ENCODE measurements around the gene TAGAP.

The TAGAP gene

DNA sequence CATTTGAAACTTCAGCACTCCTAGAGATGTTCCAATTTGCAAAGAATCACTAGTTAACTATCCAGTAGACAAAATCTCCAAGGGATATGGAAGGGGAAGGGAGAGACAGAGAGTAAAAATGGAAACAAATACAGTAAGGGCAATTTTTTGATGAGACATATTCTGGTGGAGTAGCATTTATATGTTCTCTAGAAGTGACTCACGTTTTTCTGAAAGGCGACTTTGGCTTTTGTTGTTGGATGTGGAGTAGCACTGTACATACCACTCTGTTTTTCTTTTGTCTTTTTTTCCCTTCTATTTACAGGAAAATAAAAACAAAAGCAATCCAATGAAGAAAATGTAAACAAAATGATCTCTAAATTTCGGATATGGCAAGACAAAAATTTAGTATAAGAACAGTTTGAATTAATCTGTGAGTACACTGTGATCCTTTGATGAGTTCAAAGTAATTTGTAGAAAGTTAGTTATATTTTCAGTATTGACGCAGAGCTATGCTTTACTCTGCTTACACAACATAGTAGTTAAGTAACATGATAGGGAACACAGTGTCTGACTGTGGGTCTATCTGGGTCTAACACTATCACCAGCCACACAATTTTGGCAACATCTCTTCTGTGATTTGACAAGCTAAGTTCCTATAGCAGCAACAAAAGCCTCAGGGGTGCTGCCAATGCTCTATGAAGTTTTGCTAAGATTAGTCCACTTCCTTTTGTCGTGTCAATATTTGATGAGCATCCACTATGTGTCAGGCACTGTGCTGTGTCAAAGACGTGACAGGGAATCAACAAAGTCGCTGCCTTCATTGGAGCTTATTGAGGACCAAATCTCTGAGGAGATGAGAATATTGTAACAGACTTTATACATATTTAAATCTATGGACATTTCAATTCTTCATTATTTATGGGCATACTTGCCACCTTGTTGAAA is 27.3 kb upstream of the TAGAP start:
- DNase-seq (ENCODE audit: low read depth): no peak

DNA sequence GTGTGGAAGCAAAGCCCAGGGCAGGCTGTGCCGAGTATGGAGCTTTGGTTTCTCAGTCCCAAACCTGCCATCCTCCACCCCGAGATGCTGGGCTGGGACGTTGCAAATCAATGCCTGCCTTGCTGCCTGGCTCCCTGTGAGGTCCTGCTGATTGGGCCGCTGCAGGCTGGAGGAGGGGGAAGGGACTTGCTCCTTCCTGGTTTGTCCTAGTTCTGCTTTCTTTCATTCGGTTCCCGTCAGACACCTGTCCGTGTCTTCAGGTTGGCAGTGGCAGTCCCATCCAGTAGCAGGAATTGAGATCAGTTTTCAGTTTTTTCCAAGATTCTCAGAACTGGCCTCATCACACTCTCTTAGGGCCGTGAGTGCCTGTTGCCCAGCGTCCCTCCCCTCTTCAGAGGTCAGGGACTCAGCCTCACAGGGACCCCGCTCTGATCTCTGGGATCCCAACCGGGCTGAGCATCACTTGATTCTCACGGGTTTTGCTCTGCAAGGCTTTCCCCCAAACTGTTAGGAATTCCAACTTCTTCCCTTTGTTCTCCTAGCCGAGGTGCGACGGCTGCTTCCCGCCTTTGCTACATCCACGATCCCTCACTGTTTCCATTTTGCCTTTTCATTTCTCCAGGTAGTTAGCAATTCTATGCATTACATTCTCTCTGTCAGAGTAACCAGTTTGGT is 24.2 kb upstream of the TAGAP start:
- no peak for DNase-seq (ENCODE audit: low read depth)

DNA sequence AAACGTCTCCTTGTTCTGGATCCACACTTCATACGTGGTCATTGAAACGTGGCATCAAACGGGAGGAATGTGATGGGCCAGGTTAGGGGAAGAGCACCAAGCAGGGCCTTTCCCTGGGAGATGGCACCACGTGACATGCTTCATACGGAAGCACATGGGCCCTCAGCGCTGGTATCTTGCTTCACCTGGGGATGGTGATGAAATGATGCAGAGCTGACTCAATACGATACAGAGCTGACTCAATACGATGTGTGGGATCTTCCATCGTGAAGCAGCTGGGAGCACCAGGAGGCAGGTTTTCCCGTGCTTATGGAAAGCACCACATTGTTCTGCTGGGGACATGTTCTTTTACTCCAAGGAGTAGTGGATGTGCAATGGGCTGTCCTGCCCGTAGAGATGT is 22.5 kb upstream of the TAGAP start:
- DNase-seq (ENCODE audit: low read depth): no peak

DNA sequence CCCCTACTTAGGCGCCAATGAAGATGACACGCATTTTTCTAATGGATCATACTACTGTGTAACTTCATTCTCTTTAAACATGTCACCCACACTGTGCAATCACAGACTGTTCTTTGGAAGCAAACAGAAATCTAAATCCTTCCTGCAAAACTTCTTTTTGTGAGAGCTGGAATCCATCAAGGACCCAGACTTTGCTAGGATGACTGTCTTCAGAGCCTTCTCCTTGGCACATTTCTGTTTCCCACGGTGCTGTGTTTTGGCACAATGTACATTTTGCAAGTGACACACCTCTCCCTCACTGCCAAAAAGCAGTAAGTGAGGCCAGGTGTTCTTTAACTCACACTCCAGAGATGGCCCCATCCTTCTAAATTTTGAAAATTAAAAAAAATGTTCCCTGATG is 21.7 kb upstream of the TAGAP start:
- DNase-seq (ENCODE audit: low read depth): no peak

DNA sequence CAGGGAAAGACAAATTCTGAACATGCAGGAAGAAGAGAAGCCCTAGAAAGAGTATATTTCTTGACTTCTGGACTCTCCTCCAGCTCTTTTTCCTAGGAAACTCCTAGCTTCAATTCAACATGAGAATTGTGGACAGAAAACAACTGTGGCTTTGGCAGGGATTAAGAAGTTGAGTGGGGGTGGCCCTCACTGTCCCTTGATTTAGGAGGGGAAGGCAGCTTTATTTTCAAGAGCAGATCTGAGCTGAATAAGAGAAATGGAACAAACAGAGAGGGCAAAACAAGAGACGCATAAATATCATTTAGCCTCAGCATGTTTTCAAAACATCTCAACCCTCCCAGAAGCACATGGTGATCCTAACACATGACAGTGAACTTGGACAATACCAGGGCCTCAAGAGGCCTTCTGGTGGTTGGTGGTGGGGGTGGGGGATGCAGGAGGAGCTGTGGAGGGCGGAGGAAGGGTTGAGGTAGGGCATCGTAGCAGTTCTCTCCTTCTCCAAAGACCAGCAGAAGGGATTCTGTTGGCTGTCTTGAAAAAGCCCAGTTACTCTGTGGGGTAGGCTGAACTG is 21.1 kb upstream of the TAGAP start:
- DNase-seq (ENCODE audit: low read depth): no peak

DNA sequence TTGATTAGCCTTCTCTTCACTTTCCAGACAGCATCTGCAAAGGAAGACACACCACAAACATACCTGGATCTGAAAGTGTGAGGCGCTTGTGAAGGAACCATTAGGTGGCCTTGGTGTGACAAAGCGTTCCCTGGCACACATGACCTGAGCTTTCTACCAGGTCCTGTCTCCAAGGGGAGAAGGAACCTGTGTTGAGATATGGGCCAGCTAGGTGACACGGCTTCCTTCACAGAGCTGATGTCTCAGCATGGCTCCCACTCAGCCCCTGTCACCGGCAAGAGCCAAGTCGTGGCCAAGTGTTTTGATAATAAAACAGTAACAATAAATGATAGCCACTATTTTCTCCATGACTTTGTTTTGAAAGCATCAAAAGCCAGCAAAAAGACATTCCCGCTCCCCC is 20.3 kb upstream of the TAGAP start:
- DNase-seq (ENCODE audit: low read depth): no peak

DNA sequence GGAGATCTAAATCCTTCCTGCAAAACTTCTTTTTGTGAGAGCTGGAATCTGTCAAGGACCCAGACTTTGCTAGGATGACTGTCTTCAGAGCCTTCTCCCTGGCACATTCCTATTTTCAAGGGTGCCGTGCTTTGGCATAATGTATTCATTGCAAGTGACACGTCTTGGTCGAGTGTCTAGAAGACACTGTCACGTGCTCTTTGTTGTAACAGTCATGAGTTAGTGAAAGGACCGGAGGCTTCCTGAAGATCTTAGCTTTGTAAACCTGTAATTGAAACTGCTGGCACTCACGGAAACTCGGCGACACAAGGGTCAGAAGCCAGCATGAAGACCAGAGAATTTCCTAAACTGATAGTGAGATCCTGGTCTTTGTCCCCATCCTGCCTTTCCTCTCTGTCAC is 19.7 kb upstream of the TAGAP start:
- DNase-seq (ENCODE audit: low read depth): no peak

DNA sequence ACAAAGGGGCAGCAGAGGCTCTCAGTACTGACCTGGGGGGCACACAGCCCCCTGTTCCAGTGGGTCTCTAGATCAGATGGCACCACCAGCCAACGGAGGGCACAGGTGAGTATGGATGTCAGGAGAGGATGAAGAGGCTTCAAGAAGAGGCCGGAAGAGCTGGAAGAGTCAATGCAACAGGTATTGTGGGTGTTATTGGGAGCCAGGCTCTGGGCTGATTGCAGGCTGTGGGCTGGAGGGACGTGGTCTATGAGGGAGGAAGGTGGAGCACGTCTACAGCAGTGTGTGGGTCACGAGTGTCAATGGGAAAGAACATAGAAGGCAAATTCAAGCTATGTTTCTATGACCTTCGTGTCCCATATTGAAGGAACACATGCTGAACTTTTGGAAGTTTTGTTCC is 18.8 kb upstream of the TAGAP start:
- DNase-seq (ENCODE audit: low read depth): no peak

DNA sequence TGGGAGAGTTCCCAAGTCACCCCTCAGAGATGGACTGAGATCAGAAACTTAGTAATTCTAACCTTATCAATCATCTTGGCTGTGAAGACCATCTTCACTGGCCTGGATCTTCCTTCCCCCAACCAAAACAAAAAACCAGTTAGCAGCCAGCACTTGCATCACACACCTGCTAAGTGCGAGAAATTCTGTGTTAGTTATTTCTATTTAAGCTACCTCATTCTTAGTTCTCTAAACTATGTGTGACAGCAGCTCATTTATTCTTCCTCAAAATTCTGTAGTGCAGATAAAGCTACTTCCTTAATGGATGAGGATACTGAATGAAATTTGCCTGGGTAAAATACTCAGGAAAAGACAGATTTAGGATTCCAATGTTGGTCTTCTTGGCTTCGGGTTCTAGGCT is 18.2 kb upstream of the TAGAP start:
- DNase-seq (ENCODE audit: low read depth): no peak

DNA sequence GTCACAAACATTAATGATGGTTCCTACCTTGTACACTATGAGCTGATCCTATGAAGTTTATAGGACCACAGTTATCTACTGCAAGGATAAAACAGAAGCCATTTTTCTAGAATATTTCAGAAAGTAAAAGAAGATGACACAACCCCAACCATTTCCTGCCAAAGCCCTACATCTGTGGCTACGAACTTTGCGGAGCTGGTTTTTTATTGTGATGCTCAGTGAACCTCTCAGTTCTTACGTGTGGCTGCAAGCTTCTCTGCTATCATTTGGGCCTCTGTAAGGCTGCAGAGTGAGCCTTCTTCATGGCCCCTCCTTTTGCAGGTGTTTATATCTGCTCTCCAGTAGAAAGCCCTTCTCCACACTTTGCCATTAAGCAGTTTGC is 17.8 kb upstream of the TAGAP start:
- DNase-seq (ENCODE audit: low read depth): no peak

DNA sequence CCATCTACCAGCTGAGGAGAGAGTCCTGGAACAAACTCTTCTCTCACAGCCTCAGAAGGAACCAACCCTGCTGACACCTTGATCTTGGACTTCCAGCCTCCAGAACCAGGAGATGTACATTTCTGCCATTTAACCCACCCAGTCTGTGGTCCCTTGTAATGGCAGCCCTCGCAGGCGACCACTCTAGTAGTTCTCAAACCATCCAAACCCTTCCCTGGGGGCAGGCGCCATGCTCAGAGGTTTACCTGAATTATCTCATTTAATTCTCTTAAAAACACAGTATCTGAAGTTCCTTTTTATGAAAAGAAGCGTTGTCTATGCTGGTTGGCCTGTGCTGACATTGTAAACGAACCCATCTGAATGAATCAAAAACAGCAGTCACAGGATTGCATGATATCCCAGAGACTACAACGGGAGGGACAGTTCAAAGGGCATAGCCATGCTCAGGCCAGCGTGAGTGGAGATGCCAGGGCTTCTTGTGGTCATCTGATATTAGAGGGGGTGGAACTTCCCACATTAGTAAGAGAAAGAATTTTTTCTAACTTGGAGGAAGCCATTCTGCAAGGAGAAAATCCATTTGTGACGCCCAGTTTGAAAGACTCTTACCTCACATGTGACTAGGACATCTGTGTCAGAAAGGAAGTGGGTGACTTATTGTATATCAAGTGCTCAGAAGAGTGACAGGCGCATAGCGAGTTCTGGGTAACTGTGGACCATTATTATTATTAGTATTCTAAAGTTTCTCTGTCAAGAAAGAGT is 17.2 kb upstream of the TAGAP start:
- no peak for DNase-seq (ENCODE audit: low read depth)

DNA sequence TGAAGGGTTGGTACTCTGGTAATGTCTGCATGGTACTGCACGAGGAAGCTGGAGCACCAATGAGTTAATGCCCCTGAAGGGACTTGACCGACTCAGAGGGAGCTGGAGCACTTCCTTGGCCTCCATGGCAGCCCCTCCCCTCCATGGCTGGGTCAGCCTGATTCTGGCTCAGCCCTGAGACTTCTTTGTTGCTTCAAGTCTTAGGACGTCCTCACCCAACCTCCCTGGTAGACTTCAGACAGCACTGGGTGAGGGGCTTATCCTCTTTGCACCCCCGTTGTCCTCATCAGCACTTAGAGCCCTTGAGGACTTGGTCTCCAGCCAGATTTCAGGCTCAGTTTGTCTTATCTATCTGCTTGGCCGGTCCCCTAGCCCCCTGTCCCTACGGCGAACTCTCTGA is 16.4 kb upstream of the TAGAP start:
- DNase-seq (ENCODE audit: low read depth): no peak

DNA sequence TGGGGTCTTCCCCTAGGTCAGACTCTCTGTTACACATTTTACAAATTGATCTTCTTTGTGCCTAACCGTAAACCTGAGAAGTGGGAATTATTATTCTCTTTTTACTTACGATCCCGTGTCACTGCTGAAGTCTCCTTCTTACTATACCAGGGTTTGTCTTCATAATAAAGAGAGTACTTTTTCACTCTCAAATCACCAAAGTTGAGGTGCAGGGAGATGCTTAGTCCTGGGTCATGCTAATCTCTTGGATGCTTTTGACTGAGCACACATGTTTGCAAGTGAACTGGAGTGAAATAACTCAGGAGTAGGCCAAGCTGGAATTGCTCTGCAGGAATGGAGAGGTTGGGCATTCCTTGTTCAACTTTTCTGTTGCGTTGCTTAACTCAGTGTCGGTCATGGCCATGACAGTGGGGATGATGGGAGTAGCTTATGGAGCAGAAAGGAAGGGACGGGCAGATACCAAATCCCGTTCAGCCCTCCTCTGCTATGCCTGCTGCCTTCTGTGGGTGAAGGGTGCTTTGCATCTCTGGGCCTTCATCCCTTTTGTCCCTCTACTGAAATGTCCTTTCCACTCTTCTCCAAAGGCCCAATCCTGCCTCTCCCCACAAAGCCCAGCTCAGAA is 15.2 kb upstream of the TAGAP start:
- no peak for DNase-seq (ENCODE audit: low read depth)

DNA sequence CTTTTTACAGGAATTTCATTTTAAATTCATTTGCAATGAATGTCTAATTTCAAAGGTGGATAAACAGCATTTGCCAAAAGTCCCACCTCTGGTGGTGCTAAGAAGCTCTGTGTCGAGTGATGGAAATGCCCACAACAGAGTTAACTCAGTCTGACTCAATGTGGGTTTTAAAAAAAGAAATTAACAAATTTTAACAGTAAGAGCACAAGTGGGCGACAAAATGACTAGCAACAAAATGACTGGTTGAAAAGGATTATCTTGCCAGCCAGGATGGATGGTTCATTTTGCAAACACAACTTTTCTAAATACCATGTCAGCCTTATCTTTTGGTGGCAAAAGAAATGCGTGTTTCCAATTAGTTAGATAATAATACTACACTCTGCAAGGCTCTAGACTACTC is 14.3 kb upstream of the TAGAP start:
- no peak for DNase-seq (ENCODE audit: low read depth)

DNA sequence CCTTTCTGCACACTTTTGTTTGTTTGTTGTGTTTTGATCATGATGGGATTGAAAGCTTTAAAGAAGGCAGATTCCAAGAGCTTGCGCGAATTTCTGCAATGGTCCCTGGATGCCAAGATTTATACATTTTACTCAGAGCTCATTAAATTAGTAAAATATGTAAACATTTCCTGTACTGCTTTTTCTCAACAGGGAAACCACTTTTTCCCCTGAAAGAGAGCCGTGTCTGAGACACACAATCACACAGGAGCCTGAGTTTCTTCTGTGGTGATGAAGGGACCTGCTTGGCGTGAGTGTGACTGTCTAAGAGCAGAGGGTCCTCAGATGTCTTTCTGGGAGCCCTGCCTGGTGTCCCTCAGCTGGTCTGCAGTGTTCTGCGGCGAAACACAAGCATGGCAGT is 12.1 kb upstream of the TAGAP start:
- DNase-seq (ENCODE audit: low read depth): no peak

DNA sequence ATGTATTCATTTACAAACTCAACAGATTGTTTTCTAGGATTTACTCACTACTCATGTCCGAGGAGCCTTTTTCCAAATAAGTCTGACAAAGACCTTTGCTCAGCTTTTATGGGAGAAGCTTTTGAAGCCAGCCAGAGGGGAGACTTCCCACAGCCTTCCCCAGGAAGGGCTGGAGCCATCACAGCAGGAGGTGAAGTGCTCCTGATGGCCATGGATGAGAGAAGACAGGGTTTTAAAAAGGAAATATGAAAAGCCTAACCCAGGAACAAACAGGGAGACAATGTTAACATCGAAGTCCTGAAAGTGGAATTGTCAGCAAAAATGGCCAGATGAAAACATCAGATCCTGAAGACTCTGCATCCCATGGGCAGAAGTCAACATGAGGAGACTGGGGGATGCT is 11.6 kb upstream of the TAGAP start:
- no peak for DNase-seq (ENCODE audit: low read depth)

DNA sequence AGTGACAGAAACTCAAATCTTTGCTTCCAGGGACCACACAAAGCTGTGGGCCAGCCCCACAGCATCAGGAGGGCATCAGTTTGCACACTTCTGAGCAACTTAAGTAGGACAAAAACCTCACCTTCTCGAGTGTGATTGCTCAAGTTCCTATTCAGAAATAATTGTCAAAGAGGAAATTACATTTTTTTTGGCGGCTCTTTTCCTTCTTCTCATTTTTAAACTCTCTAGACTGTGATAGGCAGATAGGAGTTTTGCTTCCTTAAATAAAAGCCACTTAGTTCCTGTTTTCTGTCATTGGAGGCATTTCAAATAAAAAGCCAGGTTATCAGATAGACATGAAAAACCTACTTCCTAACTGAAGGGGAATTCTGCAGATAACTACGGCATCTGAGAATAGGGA is 11.2 kb upstream of the TAGAP start:
- no peak for DNase-seq (ENCODE audit: low read depth)

DNA sequence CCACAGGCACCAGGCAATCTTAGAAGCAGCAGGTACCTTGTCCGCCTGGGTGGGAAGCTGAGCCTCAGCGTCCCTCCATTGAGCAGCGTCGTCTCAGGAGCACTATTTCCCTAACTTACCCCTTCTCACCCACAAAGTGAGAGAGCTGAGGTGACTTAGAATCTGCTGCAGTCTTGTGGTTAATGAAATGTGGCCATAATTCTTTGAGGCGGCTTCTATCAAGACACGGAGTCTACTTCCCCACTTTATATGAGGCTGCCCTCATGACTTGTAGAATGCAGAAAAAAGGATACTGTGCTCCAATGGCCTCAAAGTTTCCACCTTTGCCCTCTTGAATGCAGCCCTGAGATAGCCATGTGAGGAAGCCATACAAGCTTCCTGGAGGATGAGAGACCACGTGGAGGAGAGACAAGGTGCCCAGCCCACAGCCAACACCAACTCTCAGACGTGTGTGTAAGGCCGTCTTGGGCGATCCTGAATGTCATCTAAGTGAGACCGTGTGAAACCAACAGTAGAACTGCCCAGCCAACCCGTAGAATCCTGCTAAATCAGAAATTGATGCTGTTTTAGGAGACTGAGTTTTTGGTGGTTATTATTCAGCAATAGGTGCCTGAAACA is 9.1 kb upstream of the TAGAP start:
- DNase-seq (ENCODE audit: low read depth): no peak

DNA sequence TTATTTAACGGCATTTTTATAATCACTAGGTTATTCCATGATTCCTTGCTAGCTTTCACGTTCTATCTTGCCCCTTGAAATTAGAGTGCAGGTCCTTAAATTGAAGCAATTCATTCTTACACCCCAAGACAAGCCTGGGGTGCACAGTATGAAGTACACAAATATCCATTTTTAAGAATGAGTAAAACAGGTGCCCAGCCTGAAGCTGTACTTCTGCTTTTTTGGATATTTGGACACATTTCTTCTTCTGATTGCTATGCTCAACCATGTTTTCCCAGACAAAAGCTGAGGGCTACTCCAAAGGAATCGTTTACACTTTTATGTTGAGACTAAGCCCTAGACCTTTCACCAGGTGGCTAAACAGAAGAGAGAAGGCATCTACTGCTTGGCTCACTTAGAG is 7.9 kb upstream of the TAGAP start:
- no peak for DNase-seq (ENCODE audit: low read depth)

DNA sequence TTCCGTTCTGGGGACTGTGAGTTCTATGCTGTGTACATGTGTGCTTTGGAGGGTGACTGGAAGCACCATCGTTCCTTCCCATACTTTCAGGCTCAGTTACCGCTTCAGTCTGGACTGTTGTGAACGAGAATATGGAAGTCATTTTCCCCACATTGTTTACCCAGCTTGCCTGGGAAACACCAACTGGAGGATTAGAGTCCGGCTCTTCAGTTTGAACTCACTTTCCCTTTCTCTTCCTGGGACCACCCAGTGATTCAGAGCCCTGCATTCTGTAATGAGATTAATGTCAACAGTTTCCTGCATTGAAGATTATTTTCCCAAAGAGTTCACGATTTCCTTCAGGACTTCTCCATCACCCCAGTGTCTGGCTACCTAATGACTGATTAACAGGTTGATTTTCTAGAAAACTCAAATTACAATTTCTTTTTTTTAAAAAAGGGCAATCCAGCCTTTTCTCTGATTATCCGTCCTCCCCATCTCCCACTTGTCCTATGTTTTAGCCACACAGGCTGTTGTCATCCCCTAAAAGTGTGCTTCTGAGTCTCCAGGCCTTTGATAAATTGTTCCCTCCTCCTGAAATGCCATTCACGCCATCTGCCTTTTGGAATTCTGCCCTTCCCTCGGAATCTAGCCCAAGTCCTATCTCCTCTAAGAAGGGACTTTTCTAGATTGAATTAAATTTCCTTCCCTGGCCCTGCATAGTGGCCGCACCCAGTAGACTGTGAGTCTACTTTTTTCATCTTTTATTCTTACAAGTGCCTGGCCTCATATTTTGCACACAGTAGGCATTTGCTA is 3.3 kb upstream of the TAGAP start:
- no peak for DNase-seq (ENCODE audit: low read depth)

DNA sequence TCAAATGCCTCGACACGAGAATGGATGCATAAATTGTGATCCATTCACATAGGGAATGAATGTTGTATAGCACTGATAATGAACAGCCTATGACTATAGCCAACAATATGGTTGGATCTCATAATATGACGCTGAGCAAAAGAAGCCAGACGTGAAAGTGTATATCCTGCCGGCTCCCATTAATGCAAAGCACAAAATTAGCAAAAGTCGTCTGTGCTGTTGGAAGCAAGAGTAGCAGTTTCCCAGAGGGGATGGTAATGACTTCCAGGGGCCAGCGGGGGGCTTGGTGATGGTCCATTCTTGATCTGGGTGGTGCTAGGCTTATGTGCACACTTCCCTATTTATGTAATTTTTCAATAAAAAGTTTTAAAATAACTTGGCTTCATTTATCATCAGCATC is 1.0 kb upstream of the TAGAP start:
- no peak for DNase-seq (ENCODE audit: low read depth)

All from stromal cell of bone marrow (primary cell).